SK-N-SH (cell line): Measurements from ENCODE around the gene DGAT2. TPM values are rescaled to one million over a fixed set of nuclear protein-coding genes. Genes with fewer than 3 reads are reported as not detected.
A peak's percentile ranks its signal among the peaks of the same experiment; 100 is the strongest.

Experiments used
- CTCF ChIA-PET: fragments of 300-600, 350-600 bp; formaldehyde crosslinking; extraction: SDS; loops from one replicate; lab custom pipeline; 2021; lab: Yijun Ruan, JAX
- POLR2A ChIA-PET: fragments of 350-600 bp; sonication (Branson Sonifier 250); formaldehyde crosslinking; extraction: SDS; loops from one replicate; lab custom pipeline; 2020; ENCODE audit warnings: antibody characterized with exemption, inconsistent platforms; lab: Yijun Ruan, JAX
- DNase-seq: peaks from one replicate; pipeline ENCODE4 v3.0.0; 2012
- H2AFZ ChIP-seq: fragments of 200-600 bp; sonication (generic); 2 replicates; pipeline ENCODE4 v1.8.1; 2016; ENCODE audit warnings: antibody characterized with exemption, mild to moderate bottlenecking, low read depth
- H3F3A ChIP-seq: fragments of 200-600 bp; sonication (generic); replicated peaks from 2 replicates; pipeline ENCODE3; 2016; ENCODE audit warnings: antibody characterized with exemption, mild to moderate bottlenecking; ENCODE audit not compliant: insufficient read depth
- H3K27ac ChIP-seq, 2 experiments: fragments of 200-500 bp in 1 of 2; fragments of 200-600 bp in 1 of 2; sonication (Bioruptor generic) in 1 of 2; sonication (generic), shearing (Covaris generic) in 1 of 2; 2 replicates each; pipeline versions ENCODE4 v1.5.1 to v1.6.1; 2014 to 2016; ENCODE audit warnings: low read depth in 2 of 2, inconsistent platforms in 1 of 2, low read length in 1 of 2, mild to moderate bottlenecking in 1 of 2, mixed read lengths in 1 of 2
- H3K27me3 ChIP-seq: fragments of 200-600 bp; sonication (generic), shearing (Covaris generic); 2 replicates; pipeline ENCODE4 v1.6.1; 2016; ENCODE audit warnings: mixed run types; ENCODE audit not compliant: insufficient read depth
- H3K36me3 ChIP-seq, 2 experiments: fragments of 200-500 bp in 1 of 2; fragments of 200-600 bp in 1 of 2; sonication (Bioruptor generic) in 1 of 2; sonication (generic) in 1 of 2; replicated peaks in 1 of 2; 2 replicates each; pipeline versions ENCODE3 to v1.5.1; 2014 to 2016; ENCODE audit warnings: low read length in 1 of 2, mild to moderate bottlenecking in 1 of 2; ENCODE audit not compliant: insufficient read depth in 2 of 2, control insufficient read depth in 1 of 2
- H3K4me1 ChIP-seq, 2 experiments: fragments of 200-500 bp in 1 of 2; fragments of 200-600 bp in 1 of 2; sonication (Bioruptor generic) in 1 of 2; sonication (generic), shearing (Covaris generic) in 1 of 2; 2 replicates each; pipeline versions ENCODE4 v1.5.1 to v1.6.1; 2014 to 2016; ENCODE audit warnings: low read depth in 1 of 2, low read length in 1 of 2, mixed run types in 1 of 2; ENCODE audit not compliant: insufficient read depth in 2 of 2, control insufficient read depth in 1 of 2
- H3K4me2 ChIP-seq: fragments of 200-600 bp; sonication (generic), shearing (Covaris generic); 2 replicates; pipeline ENCODE4 v1.6.1; 2017; ENCODE audit warnings: mixed run types
- H3K4me3 ChIP-seq, 2 experiments: fragments of 200-500 bp in 1 of 2; fragments of 200-600 bp in 1 of 2; sonication (Bioruptor generic) in 1 of 2; sonication (generic), shearing (Covaris generic) in 1 of 2; 2 replicates each; pipeline versions ENCODE4 v1.5.1 to v1.8.1; 2014 to 2016; ENCODE audit warnings: low read depth in 2 of 2, inconsistent platforms in 1 of 2, low read length in 1 of 2, mild to moderate bottlenecking in 1 of 2, mixed read lengths in 1 of 2, moderate library complexity in 1 of 2
- H3K79me2 ChIP-seq: fragments of 200-600 bp; sonication (generic); 2 replicates; pipeline ENCODE4 v1.8.1; 2017; ENCODE audit warnings: mild to moderate bottlenecking; ENCODE audit not compliant: insufficient read depth
- H3K9ac ChIP-seq: fragments of 200-600 bp; sonication (generic); 2 replicates; pipeline ENCODE4 v1.6.1; 2017; ENCODE audit warnings: mixed run types
- H3K9me2 ChIP-seq: fragments of 200-600 bp; sonication (generic); 2 replicates; pipeline ENCODE4 v1.6.1; 2017; ENCODE audit warnings: mixed run types
- H3K9me3 ChIP-seq: fragments of 200-600 bp; sonication (generic); 2 replicates; pipeline ENCODE4 v1.6.1; 2017; ENCODE audit warnings: mixed run types, mild to moderate bottlenecking, moderate library complexity
- H4K20me1 ChIP-seq: fragments of 200-600 bp; sonication (generic); 2 replicates; pipeline ENCODE4 v1.6.1; 2017; ENCODE audit warnings: mild to moderate bottlenecking, mixed run types; ENCODE audit not compliant: insufficient read depth
- CHD2 ChIP-seq: fragments of 150-350 bp; IDR thresholded peaks from 2 replicates; pipeline ENCODE4 v1.6.1; 2018; ENCODE audit warnings: low read length; ENCODE audit not compliant: partially characterized antibody
- ELF1 ChIP-seq: IDR thresholded peaks from 2 replicates; pipeline ENCODE4 v1.4.0; 2012
- EZH2phosphoT487 ChIP-seq: fragments of 200-600 bp; sonication (generic); IDR thresholded peaks from 2 replicates; pipeline ENCODE4 v1.6.1; 2017; ENCODE audit warnings: low read depth, mixed run types, mild to moderate bottlenecking, antibody characterized with exemption, moderate library complexity, borderline replicate concordance
- FOXJ3 ChIP-seq: sonication (generic); formaldehyde crosslinking; IDR thresholded peaks from 2 replicates; pipeline ENCODE4 v1.5.1; 2020; ENCODE audit warnings: mild to moderate bottlenecking, missing genetic modification reagents
- FOXM1 ChIP-seq: IDR thresholded peaks from 2 replicates; pipeline ENCODE4 v1.4.0; 2012; ENCODE audit warnings: low read depth, mild to moderate bottlenecking
- GABPA ChIP-seq: IDR thresholded peaks from 2 replicates; pipeline ENCODE4 v1.4.0; 2012; ENCODE audit warnings: low read depth, mild to moderate bottlenecking
- GATA2 ChIP-seq: sonication (generic); formaldehyde crosslinking; IDR thresholded peaks from 2 replicates; pipeline ENCODE4 v1.5.0; 2020; ENCODE audit warnings: mild to moderate bottlenecking, missing genetic modification reagents
- MXI1 ChIP-seq: IDR thresholded peaks from 2 replicates; pipeline ENCODE4 v1.6.1; 2012; ENCODE audit warnings: mild to moderate bottlenecking, low read depth, low read length, improper control_type of control experiment
- POLR2AphosphoS5 ChIP-seq: IDR thresholded peaks from 2 replicates; pipeline ENCODE4 v1.6.1; 2012; ENCODE audit warnings: low read depth, low read length
- RXRA ChIP-seq: IDR thresholded peaks from 2 replicates; pipeline ENCODE4 v1.4.0; 2012; ENCODE audit warnings: low read depth, mild to moderate bottlenecking, borderline replicate concordance
- SIN3A ChIP-seq: IDR thresholded peaks from 2 replicates; pipeline ENCODE4 v1.6.1; 2012; ENCODE audit warnings: low read depth, mild to moderate bottlenecking, low read length, moderate library complexity, borderline replicate concordance
- TAF1 ChIP-seq: IDR thresholded peaks from 2 replicates; pipeline ENCODE4 v1.6.1; 2012; ENCODE audit warnings: low read depth, mild to moderate bottlenecking, low read length, moderate library complexity, borderline replicate concordance
- YY1 ChIP-seq: IDR thresholded peaks from 2 replicates; pipeline ENCODE4 v1.4.0; 2012; ENCODE audit warnings: low read depth, mild to moderate bottlenecking
- ZBTB33 ChIP-seq: IDR thresholded peaks from 2 replicates; pipeline ENCODE4 v1.4.0; 2012; ENCODE audit warnings: low read depth, borderline replicate concordance
- WGBS: methylation state at CpG from one replicate; pipeline ENCODE4 v1.1.6; 2017; ENCODE audit warnings: low lambda C conversion rate; 5-methylcytosine and 5-hydroxymethylcytosine counted together
- polyA plus RNA-seq, 3 experiments: library from polyadenylated mRNA; depleted of rRNA; stranded (reverse); fragments of >200 nt; gene quantifications; 2 replicates each; pipeline ENCODE4 v1.2.3, GENCODE V29; 2012
- TF ChIP-seq, protein P1 (sequence below): IDR thresholded peaks from 2 replicates; pipeline ENCODE4 v1.6.1; 2012; ENCODE audit warnings: mild to moderate bottlenecking, low read depth, low read length, moderate library complexity

The DGAT2 gene
- polyA plus RNA-seq, 1 of the 3 experiments (the other 2 are of a cell fraction) = 1.4 TPM

GRCh38 chr11:75813124-75813523 is 44.5 kb downstream of the DGAT2 start:
- TF ChIP-seq GATA2 (no peak), MXI1 (no peak), FOXM1 (no peak), GABPA (no peak), TAF1 (no peak), ELF1 (no peak), FOXJ3 (no peak), RXRA (no peak), ZBTB33 (no peak), SIN3A (no peak), POLR2AphosphoS5 (no peak), YY1 (no peak), EZH2phosphoT487 (no peak), CHD2 (no peak)
- TF ChIP-seq, protein P1, sequence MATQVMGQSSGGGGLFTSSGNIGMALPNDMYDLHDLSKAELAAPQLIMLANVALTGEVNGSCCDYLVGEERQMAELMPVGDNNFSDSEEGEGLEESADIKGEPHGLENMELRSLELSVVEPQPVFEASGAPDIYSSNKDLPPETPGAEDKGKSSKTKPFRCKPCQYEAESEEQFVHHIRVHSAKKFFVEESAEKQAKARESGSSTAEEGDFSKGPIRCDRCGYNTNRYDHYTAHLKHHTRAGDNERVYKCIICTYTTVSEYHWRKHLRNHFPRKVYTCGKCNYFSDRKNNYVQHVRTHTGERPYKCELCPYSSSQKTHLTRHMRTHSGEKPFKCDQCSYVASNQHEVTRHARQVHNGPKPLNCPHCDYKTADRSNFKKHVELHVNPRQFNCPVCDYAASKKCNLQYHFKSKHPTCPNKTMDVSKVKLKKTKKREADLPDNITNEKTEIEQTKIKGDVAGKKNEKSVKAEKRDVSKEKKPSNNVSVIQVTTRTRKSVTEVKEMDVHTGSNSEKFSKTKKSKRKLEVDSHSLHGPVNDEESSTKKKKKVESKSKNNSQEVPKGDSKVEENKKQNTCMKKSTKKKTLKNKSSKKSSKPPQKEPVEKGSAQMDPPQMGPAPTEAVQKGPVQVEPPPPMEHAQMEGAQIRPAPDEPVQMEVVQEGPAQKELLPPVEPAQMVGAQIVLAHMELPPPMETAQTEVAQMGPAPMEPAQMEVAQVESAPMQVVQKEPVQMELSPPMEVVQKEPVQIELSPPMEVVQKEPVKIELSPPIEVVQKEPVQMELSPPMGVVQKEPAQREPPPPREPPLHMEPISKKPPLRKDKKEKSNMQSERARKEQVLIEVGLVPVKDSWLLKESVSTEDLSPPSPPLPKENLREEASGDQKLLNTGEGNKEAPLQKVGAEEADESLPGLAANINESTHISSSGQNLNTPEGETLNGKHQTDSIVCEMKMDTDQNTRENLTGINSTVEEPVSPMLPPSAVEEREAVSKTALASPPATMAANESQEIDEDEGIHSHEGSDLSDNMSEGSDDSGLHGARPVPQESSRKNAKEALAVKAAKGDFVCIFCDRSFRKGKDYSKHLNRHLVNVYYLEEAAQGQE = no peak
- no peak for DNase-seq
- H4K20me1 ChIP-seq = peaks cover 5% of the 10 kb centered on the region; the same call in 1 of the 2 replicates
- ChIA-PET CTCF (interaction anchor here (1.2 to 4.6 kb wide), 3 partner anchors 10 to 395 kb away, joined by 7 to 44 read pairs (median 18); no protein-coding TSS in a partner anchor), POLR2A (interaction anchor here (1.0 kb wide), 1 partner anchor 11 kb away, joined by 8 read pairs; no protein-coding TSS in a partner anchor)
- peaks cover 27% of the 10 kb centered on the region for H3K79me2 ChIP-seq
- H3K4me3 ChIP-seq = no peak overlapping the region
- peaks cover 9 to 13% of the 10 kb centered on the region in 2 experiments; a peak in 2 of 4 replicates for H3K4me1 ChIP-seq
- H3F3A ChIP-seq = peaks cover 16% of the 10 kb centered on the region
- no peaks in the 10 kb centered on the region for H3K9me2 ChIP-seq
- H3K27me3 ChIP-seq = no peaks in the 10 kb centered on the region
- no peaks in the 10 kb centered on the region for H3K36me3 ChIP-seq
- H3K4me2 ChIP-seq = peak overlapping the region; percentile 85; the same call in 1 of the 2 replicates
- no peaks in the 10 kb centered on the region for H3K9me3 ChIP-seq
- WGBS = 100% methylated on average over 2 of the region's 2 CpGs
- H3K9ac ChIP-seq = no peak overlapping the region
- H2AFZ ChIP-seq = no peak overlapping the region
- no peak overlapping the region for H3K27ac ChIP-seq
